Effector CD4-positive, alpha-beta T cell (primary cell): ENCODE measurements around the gene CABLES2.

Experiments used
- DNase-seq: peaks from one replicate; pipeline ENCODE4 v3.0.0-alpha.2; 2020
- total RNA-seq: gene quantifications from one replicate; lab custom pipeline; 2026; lab: John Stamatoyannopoulos, UW

Gene CABLES2
- total RNA-seq = 13.3 reads per million, percentile 38 among the genes with 10 or more reads in this experiment

- DNase-seq = peak; percentile 87
Observed at GRCh38 chr20:62407221-62407992, at the start of gene CABLES2. CABLES2 (minus strand) TSS chr20:62407285; CDS start chr20:62407276, 9 bp downstream.

GRCh38 chr20:62455929-62456328, 48.8 kb upstream of the CABLES2 start:
- DNase-seq = no peak

- no peak for DNase-seq
Observed at GRCh38 chr20:62454904-62455636, 48.0 kb upstream of the CABLES2 start.

- DNase-seq = no peak
Observed at GRCh38 chr20:62453186-62453808, 46.2 kb upstream of the CABLES2 start.

GRCh38 chr20:62452475-62453095, 45.5 kb upstream of the CABLES2 start:
- no peak for DNase-seq

GRCh38 chr20:62451970-62452369, 44.9 kb upstream of the CABLES2 start:
- DNase-seq = no peak

GRCh38 chr20:62451156-62451767, 44.2 kb upstream of the CABLES2 start:
- no peak for DNase-seq

GRCh38 chr20:62449951-62450691, 43.0 kb upstream of the CABLES2 start:
- no peak for DNase-seq

- DNase-seq = no peak
Observed at GRCh38 chr20:62448788-62449187, 41.7 kb upstream of the CABLES2 start.

GRCh38 chr20:62448038-62448437, 41.0 kb upstream of the CABLES2 start:
- DNase-seq = no peak

- no peak for DNase-seq
Observed at GRCh38 chr20:62446888-62447869, 40.1 kb upstream of the CABLES2 start.

- DNase-seq = no peak
Observed at GRCh38 chr20:62446481-62446880, 39.4 kb upstream of the CABLES2 start.

GRCh38 chr20:62445553-62446340, 38.7 kb upstream of the CABLES2 start:
- no peak for DNase-seq

GRCh38 chr20:62444286-62444685, 37.2 kb upstream of the CABLES2 start:
- DNase-seq = no peak

GRCh38 chr20:62441987-62442539, 35.0 kb upstream of the CABLES2 start:
- DNase-seq = no peak

- no peak for DNase-seq
Observed at GRCh38 chr20:62439218-62439617, 32.1 kb upstream of the CABLES2 start.

GRCh38 chr20:62437927-62438326, 30.8 kb upstream of the CABLES2 start:
- DNase-seq = no peak

GRCh38 chr20:62437496-62437895, 30.4 kb upstream of the CABLES2 start:
- no peak for DNase-seq

- DNase-seq = no peak
Observed at GRCh38 chr20:62436692-62437091, 29.6 kb upstream of the CABLES2 start.
